H9 (cell line): ENCODE measurements around the gene COL4A1. TPM values are rescaled to one million over a fixed set of nuclear protein-coding genes. Genes with fewer than 3 reads are reported as not detected.

Experiments
- DNase-seq: peaks from one replicate; pipeline ENCODE4 v3.0.0-alpha.2; 2017
- H2AFZ ChIP-seq: one replicate; pipeline ENCODE4 v1.6.1; 2013; ENCODE audit warnings: mild to moderate bottlenecking, low read length, control low read depth, moderate library complexity
- H2AK5ac ChIP-seq: 2 replicates; pipeline ENCODE4 v1.6.1; 2013; ENCODE audit warnings: low read length, control low read depth, mixed read lengths; ENCODE audit not compliant: insufficient read length
- H2BK120ac ChIP-seq: one replicate; pipeline ENCODE4 v1.6.1; 2013; ENCODE audit warnings: low read depth, mild to moderate bottlenecking, low read length, control low read depth, inconsistent platforms; ENCODE audit not compliant: poor library complexity, severe bottlenecking
- H2BK12ac ChIP-seq: 2 replicates; pipeline ENCODE4 v1.6.1; 2013; ENCODE audit warnings: low read length, control low read depth, mixed read lengths, low read depth; ENCODE audit not compliant: insufficient read length
- H2BK15ac ChIP-seq: 2 replicates; pipeline ENCODE4 v1.6.1; 2013; ENCODE audit warnings: low read depth, low read length, control low read depth
- H2BK20ac ChIP-seq: one replicate; pipeline ENCODE4 v1.6.1; 2013; ENCODE audit warnings: low read depth, mild to moderate bottlenecking, low read length, control low read depth, inconsistent platforms; ENCODE audit not compliant: poor library complexity, severe bottlenecking
- H2BK5ac ChIP-seq: 2 replicates; pipeline ENCODE4 v1.6.1; 2013; ENCODE audit warnings: low read length, control low read depth, mixed read lengths; ENCODE audit not compliant: insufficient read length
- H3K14ac ChIP-seq: 2 replicates; pipeline ENCODE4 v1.6.1; 2013; ENCODE audit warnings: low read length, control low read depth; ENCODE audit not compliant: insufficient read depth
- H3K18ac ChIP-seq: 2 replicates; pipeline ENCODE4 v1.6.1; 2013; ENCODE audit warnings: low read depth, mild to moderate bottlenecking, mixed read lengths, low read length, control low read depth; ENCODE audit not compliant: insufficient read length
- H3K23ac ChIP-seq: 2 replicates; pipeline ENCODE4 v1.6.1; 2013; ENCODE audit warnings: low read length, control low read depth, mixed read lengths, low read depth; ENCODE audit not compliant: insufficient read length
- H3K23me2 ChIP-seq: 2 replicates; pipeline ENCODE4 v1.6.1; 2013; ENCODE audit warnings: low read depth, mild to moderate bottlenecking, mixed read lengths, low read length, control low read depth; ENCODE audit not compliant: insufficient read length, poor library complexity, severe bottlenecking
- H3K27ac ChIP-seq: 2 replicates; pipeline ENCODE4 v1.5.1; 2013; ENCODE audit warnings: low read length, control low read depth, mixed read lengths, low read depth; ENCODE audit not compliant: insufficient read length
- H3K27me3 ChIP-seq: 2 replicates; pipeline ENCODE4 v1.6.1; 2013; ENCODE audit warnings: low read length, control low read depth, inconsistent platforms; ENCODE audit not compliant: insufficient read depth
- H3K4ac ChIP-seq: 2 replicates; pipeline ENCODE4 v1.6.1; 2013; ENCODE audit warnings: low read depth, mild to moderate bottlenecking, control low read depth, inconsistent platforms, low read length, moderate library complexity
- H3K4me1 ChIP-seq: 2 replicates; pipeline ENCODE4 v1.6.1; 2013; ENCODE audit warnings: low read length, control low read depth, inconsistent platforms; ENCODE audit not compliant: insufficient read depth
- H3K4me2 ChIP-seq: 2 replicates; pipeline ENCODE4 v1.6.1; 2013; ENCODE audit warnings: low read length, control low read depth, mixed read lengths; ENCODE audit not compliant: insufficient read length, insufficient read depth
- H3K56ac ChIP-seq: 2 replicates; pipeline ENCODE4 v1.6.1; 2013; ENCODE audit warnings: low read depth, mild to moderate bottlenecking, mixed read lengths, low read length, control low read depth; ENCODE audit not compliant: insufficient read length
- H3K79me1 ChIP-seq: 2 replicates; pipeline ENCODE4 v1.6.1; 2013; ENCODE audit warnings: low read depth, mild to moderate bottlenecking, moderate library complexity, low read length, control low read depth, inconsistent platforms; ENCODE audit not compliant: insufficient read depth, poor library complexity, severe bottlenecking
- H3K79me2 ChIP-seq: 2 replicates; pipeline ENCODE4 v1.6.1; 2013; ENCODE audit warnings: low read length, control low read depth, inconsistent platforms; ENCODE audit not compliant: insufficient read depth
- H3K9ac ChIP-seq: 2 replicates; pipeline ENCODE4 v1.6.1; 2013; ENCODE audit warnings: low read length, control low read depth, mixed read lengths; ENCODE audit not compliant: insufficient read length; ENCODE audit errors: extremely low read depth
- H3K9me3 ChIP-seq: one replicate; pipeline ENCODE4 v1.6.1; 2013; ENCODE audit warnings: low read depth, low read length, inconsistent platforms; ENCODE audit not compliant: control insufficient read depth
- H3T11ph ChIP-seq: one replicate; pipeline ENCODE4 v1.6.1; 2013; ENCODE audit warnings: mild to moderate bottlenecking, low read length, control low read depth, inconsistent platforms
- H4K20me1 ChIP-seq: one replicate; pipeline ENCODE4 v1.6.1; 2013; ENCODE audit not compliant: control insufficient read depth, insufficient read length, insufficient read depth
- H4K5ac ChIP-seq: 2 replicates; pipeline ENCODE4 v1.6.1; 2013; ENCODE audit warnings: low read depth, mild to moderate bottlenecking, mixed read lengths, low read length, control low read depth; ENCODE audit not compliant: insufficient read length
- H4K8ac ChIP-seq: replicated peaks from 2 replicates; pipeline ENCODE4 v1.6.1; 2013; ENCODE audit warnings: low read length, control low read depth, mixed read lengths, low read depth; ENCODE audit not compliant: insufficient read length
- H4K91ac ChIP-seq: 2 replicates; pipeline ENCODE4 v1.6.1; 2013; ENCODE audit warnings: low read depth, mild to moderate bottlenecking, moderate library complexity, mixed read lengths, low read length, control low read depth; ENCODE audit not compliant: insufficient read length
- H3K27ac Mint-ChIP-seq, 3 experiments: 2 replicates in 2 of 3; 3 replicates in 1 of 3; pipeline ENCODE4 v1.8.0; 2020 to 2021; ENCODE audit warnings: mixed read lengths in 3 of 3, mild to moderate bottlenecking in 1 of 3, moderate library complexity in 1 of 3
- H3K27me3 Mint-ChIP-seq: 2 replicates; pipeline ENCODE4 v1.8.0; 2021; ENCODE audit warnings: low read depth, mild to moderate bottlenecking, moderate library complexity, mixed read lengths
- H3K36me3 Mint-ChIP-seq, 3 experiments: 2 replicates in 2 of 3; 3 replicates in 1 of 3; pipeline ENCODE4 v1.8.0; 2020 to 2021; ENCODE audit warnings: low read depth in 3 of 3, mixed read lengths in 3 of 3; ENCODE audit not compliant: insufficient read depth in 1 of 3
- H3K4me1 Mint-ChIP-seq, 2 experiments: 2 replicates each; pipeline ENCODE4 v1.8.0; 2020; ENCODE audit warnings: mixed read lengths in 2 of 2
- H3K4me3 Mint-ChIP-seq, 2 experiments: 2 replicates in 1 of 2; 3 replicates in 1 of 2; pipeline ENCODE4 v1.8.0; 2020 to 2021; ENCODE audit warnings: mild to moderate bottlenecking in 2 of 2, mixed read lengths in 2 of 2, moderate library complexity in 1 of 2
- H3K9me3 Mint-ChIP-seq, 2 experiments: 2 replicates in 1 of 2; 3 replicates in 1 of 2; pipeline ENCODE4 v1.8.0; 2020; ENCODE audit warnings: mild to moderate bottlenecking in 2 of 2, mixed read lengths in 2 of 2, moderate library complexity in 1 of 2
- WGBS: extraction: QIAGEN DNeasy Blood & Tissue Kit; methylation state at CpG from one replicate; pipeline ENCODE4 v1.1.7; 2013; ENCODE audit warnings: missing lambda C conversion rate, low lambda C conversion rate, mixed read lengths; ENCODE audit not compliant: insufficient read length; ENCODE audit errors: extremely low coverage; 5-methylcytosine and 5-hydroxymethylcytosine counted together
- total RNA-seq: library from RNA; stranded (reverse); gene quantifications from 2 replicates; pipeline ENCODE4 v1.2.1, GENCODE V29; 2021
- TF ChIP-seq, protein P1 (sequence below): fragments of 200-600 bp; sonication (generic); conservative IDR thresholded peaks from 3 replicates; pipeline ENCODE4 v1.8.0; 2021; ENCODE audit warnings: antibody characterized with exemption, mild to moderate bottlenecking

Gene COL4A1
- total RNA-seq, 1 experiment from 2014 or later, result 73.1 TPM

- H3K9me3 Mint-ChIP-seq, result no peaks in the 10 kb centered on the region
- Histone ChIP-seq H3K18ac (no peak overlapping the region), H2AK5ac (no peak overlapping the region), H4K91ac (no peak overlapping the region), H3K79me2 (no peaks in the 10 kb centered on the region), H2BK120ac (no peak overlapping the region), H3K23me2 (no peaks in the 10 kb centered on the region), H4K20me1 (no peaks in the 10 kb centered on the region), H3K56ac (no peak overlapping the region), H2AFZ (no peak overlapping the region), H3K23ac (no peak overlapping the region), H3K4ac (no peak overlapping the region), H3K9ac (no peak overlapping the region), H2BK12ac (no peak overlapping the region), H3K9me3 (no peaks in the 10 kb centered on the region), H2BK15ac (no peak overlapping the region), H2BK20ac (no peak overlapping the region), H3K27ac (no peak overlapping the region), H3K27me3 (no peaks in the 10 kb centered on the region), H3K14ac (no peak overlapping the region), H4K5ac (no peak overlapping the region), H3K4me2 (no peak overlapping the region), H3K4me1 (no peaks in the 10 kb centered on the region), H3T11ph (no peak overlapping the region), H3K79me1 (no peaks in the 10 kb centered on the region), H2BK5ac (no peak overlapping the region), H4K8ac (no peak overlapping the region)
- DNase-seq, result no peak
- H3K27me3 Mint-ChIP-seq, result no peaks in the 10 kb centered on the region
- WGBS, result no CpG with 5 or more reads among the region's 11 CpGs
- TF ChIP-seq, protein P1, sequence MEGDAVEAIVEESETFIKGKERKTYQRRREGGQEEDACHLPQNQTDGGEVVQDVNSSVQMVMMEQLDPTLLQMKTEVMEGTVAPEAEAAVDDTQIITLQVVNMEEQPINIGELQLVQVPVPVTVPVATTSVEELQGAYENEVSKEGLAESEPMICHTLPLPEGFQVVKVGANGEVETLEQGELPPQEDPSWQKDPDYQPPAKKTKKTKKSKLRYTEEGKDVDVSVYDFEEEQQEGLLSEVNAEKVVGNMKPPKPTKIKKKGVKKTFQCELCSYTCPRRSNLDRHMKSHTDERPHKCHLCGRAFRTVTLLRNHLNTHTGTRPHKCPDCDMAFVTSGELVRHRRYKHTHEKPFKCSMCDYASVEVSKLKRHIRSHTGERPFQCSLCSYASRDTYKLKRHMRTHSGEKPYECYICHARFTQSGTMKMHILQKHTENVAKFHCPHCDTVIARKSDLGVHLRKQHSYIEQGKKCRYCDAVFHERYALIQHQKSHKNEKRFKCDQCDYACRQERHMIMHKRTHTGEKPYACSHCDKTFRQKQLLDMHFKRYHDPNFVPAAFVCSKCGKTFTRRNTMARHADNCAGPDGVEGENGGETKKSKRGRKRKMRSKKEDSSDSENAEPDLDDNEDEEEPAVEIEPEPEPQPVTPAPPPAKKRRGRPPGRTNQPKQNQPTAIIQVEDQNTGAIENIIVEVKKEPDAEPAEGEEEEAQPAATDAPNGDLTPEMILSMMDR, result no peak
- H3K4me1 Mint-ChIP-seq, result no peaks in the 10 kb centered on the region
- H3K36me3 Mint-ChIP-seq, result peaks cover 8 to 39% (median 25%) of the 10 kb centered on the region in 3 experiments; a peak in 6 of 7 replicates
- H3K4me3 Mint-ChIP-seq, result no peak overlapping the region
- H3K27ac Mint-ChIP-seq, result no peak overlapping the region
These were observed 143.9 kb downstream of the COL4A1 start for GRCh38 chr13:110162866-110163658.
